UCSD-AML1 (cell line): ENCODE measurements around the gene ACOT7.

ENCODE experiments used
- DNase-seq: peaks from one replicate; lab custom pipeline; 2025; ENCODE audit not compliant: unreplicated experiment; lab: John Stamatoyannopoulos, UW

ACOT7 gene

GRCh38 chr1:6294080-6294889 lies 99.3 kb downstream of the ACOT7 start:
- no peak for DNase-seq

GRCh38 chr1:6292102-6292501 lies 101.5 kb downstream of the ACOT7 start:
- no peak for DNase-seq

GRCh38 chr1:6288665-6289064 lies 104.9 kb downstream of the ACOT7 start:
- no peak for DNase-seq

- no peak for DNase-seq
Measured at GRCh38 chr1:6288026-6288425, 105.5 kb downstream of the ACOT7 start.

GRCh38 chr1:6287431-6287886 lies 106.1 kb downstream of the ACOT7 start:
- no peak for DNase-seq

- no peak for DNase-seq
Measured at GRCh38 chr1:6287029-6287428, 106.5 kb downstream of the ACOT7 start.

GRCh38 chr1:6286266-6286665 lies 107.3 kb downstream of the ACOT7 start:
- DNase-seq, result no peak

- no peak for DNase-seq
Measured at GRCh38 chr1:6285336-6285735, 108.2 kb downstream of the ACOT7 start.

- DNase-seq, result no peak
Measured at GRCh38 chr1:6282577-6283270, 110.8 kb downstream of the ACOT7 start.

- no peak for DNase-seq
Measured at GRCh38 chr1:6281511-6282402, 111.8 kb downstream of the ACOT7 start.

- DNase-seq, result no peak
Measured at GRCh38 chr1:6280761-6281451, 112.7 kb downstream of the ACOT7 start.

- DNase-seq, result no peak
Measured at GRCh38 chr1:6279613-6280383, 113.8 kb downstream of the ACOT7 start.

- DNase-seq, result no peak
Measured at GRCh38 chr1:6279066-6279465, 114.5 kb downstream of the ACOT7 start.

GRCh38 chr1:6278263-6278662 lies 115.3 kb downstream of the ACOT7 start:
- DNase-seq, result no peak

- no peak for DNase-seq
Measured at GRCh38 chr1:6276811-6277555, 116.6 kb downstream of the ACOT7 start.

- DNase-seq, result no peak
Measured at GRCh38 chr1:6275826-6276782, 117.5 kb downstream of the ACOT7 start.

GRCh38 chr1:6274622-6275139 lies 118.9 kb downstream of the ACOT7 start:
- no peak for DNase-seq

- no peak for DNase-seq
Measured at GRCh38 chr1:6274102-6274501, 119.5 kb downstream of the ACOT7 start.
